ENCODE measurements around the gene RHEBL1.

RHEBL1 gene

DNA sequence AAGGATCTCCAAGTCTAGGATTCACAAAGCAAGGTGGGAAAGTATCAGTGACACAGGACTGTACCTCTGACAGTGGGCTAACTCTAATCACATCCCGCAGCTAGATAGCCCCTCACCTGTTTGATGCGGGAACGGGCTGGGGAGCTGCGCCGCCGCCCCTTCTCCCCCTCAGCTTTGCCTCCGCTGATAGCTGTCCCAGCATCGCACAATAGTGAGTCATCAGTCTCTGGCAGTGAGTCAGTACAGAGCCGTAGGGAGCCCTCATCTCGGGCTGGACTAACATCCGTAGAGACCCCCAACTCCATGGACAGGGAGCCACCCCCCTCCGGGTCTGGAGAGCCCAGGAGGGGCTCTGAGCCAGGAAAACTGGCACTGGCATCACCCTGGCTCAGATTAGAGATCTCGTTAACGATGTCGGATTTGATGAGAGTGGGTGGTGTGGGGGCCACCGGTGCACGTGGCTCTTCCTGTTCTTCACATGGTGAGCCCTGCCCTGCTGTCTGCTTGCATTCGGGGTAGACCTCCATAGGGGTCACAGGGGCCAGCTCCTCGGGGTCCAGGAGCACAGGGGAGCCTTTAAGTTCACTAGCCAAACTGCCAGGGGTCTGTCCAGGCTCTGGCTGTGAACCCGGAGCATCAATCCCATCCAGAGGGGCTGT lies 20.1 kb downstream of the RHEBL1 start:
- no peak for TF ChIP-seq CTCF (IDR thresholded peaks at IDR 0.05; ENCODE audit: insufficient read depth, low read length, poor library complexity, severe bottlenecking)
- Histone ChIP-seq H3K27me3 (replicated peaks; ENCODE audit: control insufficient read depth, insufficient read depth, low read length) (no peaks in the 10 kb centered on the region), H3K36me3 (ENCODE audit: control insufficient read depth, insufficient read depth, low read length) (peaks cover 79% of the 10 kb centered on the region), H3K4me3 (replicated peaks; ENCODE audit: low read depth, low read length) (no peak overlapping the region)
- DNase-seq (ENCODE audit: extremely low read depth, insufficient read length), result no peak

- no peak for DNase-seq (ENCODE audit: extremely low read depth, insufficient read length)
- no peak for TF ChIP-seq CTCF (IDR thresholded peaks at IDR 0.05; ENCODE audit: insufficient read depth, low read length, poor library complexity, severe bottlenecking)
- Histone ChIP-seq H3K36me3 (ENCODE audit: control insufficient read depth, insufficient read depth, low read length) (peaks cover 80% of the 10 kb centered on the region), H3K4me3 (replicated peaks; ENCODE audit: low read depth, low read length) (no peak overlapping the region), H3K27me3 (replicated peaks; ENCODE audit: control insufficient read depth, insufficient read depth, low read length) (no peaks in the 10 kb centered on the region)
Observed at GRCh38 chr12:49048953-49049352, 20.8 kb downstream of the RHEBL1 start.

DNA sequence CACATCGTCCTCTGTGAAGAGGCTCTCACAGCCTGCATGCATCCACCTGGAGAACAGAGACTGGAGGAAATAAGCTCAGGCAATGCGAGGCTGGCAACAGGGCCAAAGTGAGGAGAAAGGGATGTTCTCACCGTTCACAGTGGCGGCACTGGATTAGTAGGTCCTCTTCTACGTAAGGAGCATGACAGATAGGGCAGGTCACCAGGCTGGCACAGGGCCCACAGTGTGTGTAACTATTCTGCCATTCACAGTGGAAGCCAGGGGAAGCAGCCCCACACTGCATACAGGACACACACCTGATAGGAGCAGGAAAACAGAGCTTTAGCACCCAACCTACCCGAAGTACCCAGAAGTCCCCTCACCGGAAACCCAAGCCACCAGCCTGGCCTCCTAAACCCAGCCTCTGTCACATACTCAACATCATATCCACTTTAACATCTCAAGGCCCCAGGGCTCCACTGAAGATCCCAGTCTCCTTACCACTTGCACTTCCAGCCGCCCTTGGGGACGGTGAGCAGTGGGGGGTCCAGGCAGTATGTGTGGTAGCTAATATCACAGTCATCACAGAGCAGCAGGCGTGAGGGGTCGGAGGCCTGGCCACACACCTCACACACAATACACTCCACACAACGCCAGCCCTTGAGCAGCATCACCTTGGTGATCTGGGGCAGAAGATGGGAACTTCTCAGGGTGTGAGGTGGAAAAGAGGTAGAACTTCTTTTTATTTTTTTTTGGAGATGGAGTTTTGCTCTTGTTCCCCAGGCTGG lies 23.5 kb downstream of the RHEBL1 start:
- no peaks in the 10 kb centered on the region for H3K27me3 ChIP-seq (replicated peaks; ENCODE audit: control insufficient read depth, insufficient read depth, low read length)
- H3K4me3 ChIP-seq (replicated peaks; ENCODE audit: low read depth, low read length), result no peak overlapping the region
- TF ChIP-seq CTCF (IDR thresholded peaks at IDR 0.05; ENCODE audit: insufficient read depth, low read length, poor library complexity, severe bottlenecking), result no peak
- H3K36me3 ChIP-seq (ENCODE audit: control insufficient read depth, insufficient read depth, low read length), result peaks cover 81% of the 10 kb centered on the region
- DNase-seq (ENCODE audit: extremely low read depth, insufficient read length), result no peak

DNA sequence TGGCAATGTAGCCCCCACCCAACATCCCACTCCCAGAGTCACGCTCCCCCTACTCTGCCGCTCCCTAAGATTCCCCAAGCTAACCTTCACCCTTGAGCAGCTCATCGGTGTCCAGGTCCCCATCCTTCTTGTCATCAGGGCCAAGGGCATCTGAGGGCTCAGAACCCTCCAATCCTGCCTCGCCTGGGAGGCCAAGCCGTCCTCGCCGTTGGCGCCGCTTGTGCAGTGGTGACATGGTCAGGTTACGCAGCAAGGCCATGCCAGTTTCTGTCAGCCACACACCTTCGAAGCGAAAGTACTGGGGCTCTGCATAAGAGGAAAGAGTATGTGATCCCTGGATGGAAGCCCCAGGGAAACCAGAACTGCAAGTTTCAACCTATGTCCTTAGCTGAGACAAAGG lies 25.1 kb downstream of the RHEBL1 start:
- no peak for TF ChIP-seq CTCF (IDR thresholded peaks at IDR 0.05; ENCODE audit: insufficient read depth, low read length, poor library complexity, severe bottlenecking)
- no peak overlapping the region for H3K4me3 ChIP-seq (replicated peaks; ENCODE audit: low read depth, low read length)
- DNase-seq (ENCODE audit: extremely low read depth, insufficient read length), result no peak
- H3K36me3 ChIP-seq (ENCODE audit: control insufficient read depth, insufficient read depth, low read length), result peaks cover 78% of the 10 kb centered on the region
- H3K27me3 ChIP-seq (replicated peaks; ENCODE audit: control insufficient read depth, insufficient read depth, low read length), result no peaks in the 10 kb centered on the region

- Histone ChIP-seq H3K36me3 (ENCODE audit: control insufficient read depth, insufficient read depth, low read length) (peaks cover 74% of the 10 kb centered on the region), H3K27me3 (replicated peaks; ENCODE audit: control insufficient read depth, insufficient read depth, low read length) (no peaks in the 10 kb centered on the region), H3K4me3 (replicated peaks; ENCODE audit: low read depth, low read length) (no peak overlapping the region)
- no peak for DNase-seq (ENCODE audit: extremely low read depth, insufficient read length)
- TF ChIP-seq CTCF (IDR thresholded peaks at IDR 0.05; ENCODE audit: insufficient read depth, low read length, poor library complexity, severe bottlenecking), result peak; percentile 84
Observed at GRCh38 chr12:49043856-49044258, 25.9 kb downstream of the RHEBL1 start.
